Muscle layer of colon (tissue), 2 donors: ENCODE results near the gene PRKRA.

Source experiments
- H3K27ac ChIP-seq: one replicate; pipeline ENCODE4 v1.7.0; 2013; ENCODE audit warnings: low read depth, mild to moderate bottlenecking, low read length, moderate library complexity
- H3K27me3 ChIP-seq, 2 donors: one replicate each; pipeline ENCODE4 v1.7.0; 2013; ENCODE audit warnings: low read length in 2 of 2, mild to moderate bottlenecking in 2 of 2; ENCODE audit not compliant: insufficient read depth in 2 of 2, control insufficient read depth in 1 of 2
- H3K36me3 ChIP-seq: one replicate; pipeline ENCODE4 v1.7.0; 2013; ENCODE audit warnings: mild to moderate bottlenecking, low read length; ENCODE audit not compliant: insufficient read depth
- H3K4me1 ChIP-seq: one replicate; pipeline ENCODE4 v1.7.0; 2013; ENCODE audit warnings: mild to moderate bottlenecking, low read length; ENCODE audit not compliant: insufficient read depth
- H3K4me3 ChIP-seq, 2 donors: one replicate each; pipeline ENCODE4 v1.7.0; 2013; ENCODE audit warnings: low read length in 2 of 2, low read depth in 1 of 2, mild to moderate bottlenecking in 1 of 2, moderate library complexity in 1 of 2
- H3K9ac ChIP-seq: one replicate; pipeline ENCODE4 v1.7.0; 2013; ENCODE audit warnings: low read length
- H3K9me3 ChIP-seq: one replicate; pipeline ENCODE4 v1.7.0; 2013; ENCODE audit warnings: mild to moderate bottlenecking, low read length
- donor health status: abdominal sarcoma.
- donor health status: Adenocarcinoma of cecum.

The PRKRA gene

GRCh38 chr2:178450774-178451525 is at the start of gene PRKRA, which contains the start of gene PJVK:
TSS of gene PRKRA (minus strand) at chr2:178451175. CDS start at chr2:178451030, 145 bp downstream.
TSS of gene PJVK (plus strand) at chr2:178451378. CDS start at chr2:178453410, 2,032 bp downstream.
- Histone ChIP-seq H3K4me1 (peaks cover 20% of the 10 kb centered on the region), H3K9me3 (no peaks in the 10 kb centered on the region), H3K27me3 (no peaks in the 10 kb centered on the region), H3K36me3 (peaks cover 17% of the 10 kb centered on the region), H3K9ac (peak within 1 kb of the TSS; percentile 90), H3K4me3 (peak within 1 kb of the TSS; percentile 75 to 99), H3K27ac (peak within 1 kb of the TSS; percentile 99)

- Histone ChIP-seq H3K4me1 (no peaks in the 10 kb centered on the region), H3K4me3 (no peak overlapping the region), H3K27me3 (no peaks in the 10 kb centered on the region), H3K9me3 (no peaks in the 10 kb centered on the region), H3K27ac (no peak overlapping the region), H3K36me3 (peaks cover 70% of the 10 kb centered on the region), H3K9ac (no peak overlapping the region)
Measured at GRCh38 chr2:178499640-178500039, 48.7 kb upstream of the PRKRA start.

- Histone ChIP-seq H3K9ac (no peak overlapping the region), H3K27me3 (no peaks in the 10 kb centered on the region), H3K36me3 (peaks cover 73% of the 10 kb centered on the region)
Measured at GRCh38 chr2:178498137-178498536, 47.2 kb upstream of the PRKRA start.

GRCh38 chr2:178496049-178496448 is 45.1 kb upstream of the PRKRA start:
- Histone ChIP-seq H3K9ac (no peak overlapping the region), H3K36me3 (peaks cover 65% of the 10 kb centered on the region), H3K4me3 (no peak overlapping the region), H3K4me1 (no peaks in the 10 kb centered on the region), H3K27ac (no peak overlapping the region), H3K27me3 (no peaks in the 10 kb centered on the region), H3K9me3 (no peaks in the 10 kb centered on the region)

More at GRCh38 chr2:178498137-178498536, 47.2 kb upstream of the PRKRA start:
- Histone ChIP-seq H3K27ac (no peak overlapping the region), H3K9me3 (no peaks in the 10 kb centered on the region), H3K4me1 (no peaks in the 10 kb centered on the region), H3K4me3 (no peak overlapping the region)

GRCh38 chr2:178491612-178492011 is 40.6 kb upstream of the PRKRA start:
- Histone ChIP-seq H3K27me3 (no peaks in the 10 kb centered on the region), H3K9me3 (no peaks in the 10 kb centered on the region), H3K27ac (no peak overlapping the region), H3K9ac (no peak overlapping the region), H3K4me1 (no peaks in the 10 kb centered on the region), H3K4me3 (no peak overlapping the region), H3K36me3 (peaks cover 40% of the 10 kb centered on the region)

- H3K27me3 ChIP-seq: no peaks in the 10 kb centered on the region
- H3K4me1 ChIP-seq: peaks cover 36% of the 10 kb centered on the region
- H3K27ac ChIP-seq: no peak overlapping the region
Measured at GRCh38 chr2:178485356-178485755, 34.4 kb upstream of the PRKRA start.

GRCh38 chr2:178484245-178485041 is 33.5 kb upstream of the PRKRA start:
- no peaks in the 10 kb centered on the region for H3K36me3 ChIP-seq
- no peak overlapping the region for H3K27ac ChIP-seq
- H3K4me3 ChIP-seq: no peak overlapping the region
- H3K9me3 ChIP-seq: no peaks in the 10 kb centered on the region
- H3K9ac ChIP-seq: no peak overlapping the region
- peaks cover 40% of the 10 kb centered on the region for H3K4me1 ChIP-seq
- no peaks in the 10 kb centered on the region for H3K27me3 ChIP-seq

More at GRCh38 chr2:178485356-178485755, 34.4 kb upstream of the PRKRA start:
- no peaks in the 10 kb centered on the region for H3K9me3 ChIP-seq
- no peak overlapping the region for H3K4me3 ChIP-seq
- H3K9ac ChIP-seq: no peak overlapping the region
- H3K36me3 ChIP-seq: no peaks in the 10 kb centered on the region

GRCh38 chr2:178482437-178482836 is 31.5 kb upstream of the PRKRA start:
- no peak overlapping the region for H3K27ac ChIP-seq
- H3K36me3 ChIP-seq: no peaks in the 10 kb centered on the region
- H3K4me1 ChIP-seq: peaks cover 44% of the 10 kb centered on the region
- no peak overlapping the region for H3K9ac ChIP-seq
- peak overlapping the region in 1 of 2 donors; percentile 75 for H3K4me3 ChIP-seq
- no peaks in the 10 kb centered on the region for H3K27me3 ChIP-seq
- no peaks in the 10 kb centered on the region for H3K9me3 ChIP-seq

GRCh38 chr2:178480227-178481181 is 29.5 kb upstream of the PRKRA start, which contains the start of gene PLEKHA3:
TSS of gene PLEKHA3 (plus strand) at chr2:178480457. CDS start at chr2:178480870, 413 bp downstream.
- H3K4me1 ChIP-seq: peaks cover 46% of the 10 kb centered on the region
- H3K36me3 ChIP-seq: no peaks in the 10 kb centered on the region
- H3K27me3 ChIP-seq: no peaks in the 10 kb centered on the region
- peak within 1 kb of the TSS; percentile 27 for H3K9ac ChIP-seq
- H3K27ac ChIP-seq: peak within 1 kb of the TSS; percentile 85
- peak within 1 kb of the TSS; percentile 94 to 96 for H3K4me3 ChIP-seq
- no peaks in the 10 kb centered on the region for H3K9me3 ChIP-seq

- no peaks in the 10 kb centered on the region for H3K36me3 ChIP-seq
- peak overlapping the region; percentile 75 to 96 for H3K4me3 ChIP-seq
- no peaks in the 10 kb centered on the region for H3K27me3 ChIP-seq
- H3K4me1 ChIP-seq: peaks cover 39% of the 10 kb centered on the region
- peak overlapping the region; percentile 85 for H3K27ac ChIP-seq
- no peak overlapping the region for H3K9ac ChIP-seq
- no peaks in the 10 kb centered on the region for H3K9me3 ChIP-seq
Measured at GRCh38 chr2:178479758-178480226, 28.8 kb upstream of the PRKRA start.
